Measurements from ENCODE around the gene MDFIC.

MDFIC gene

DNA sequence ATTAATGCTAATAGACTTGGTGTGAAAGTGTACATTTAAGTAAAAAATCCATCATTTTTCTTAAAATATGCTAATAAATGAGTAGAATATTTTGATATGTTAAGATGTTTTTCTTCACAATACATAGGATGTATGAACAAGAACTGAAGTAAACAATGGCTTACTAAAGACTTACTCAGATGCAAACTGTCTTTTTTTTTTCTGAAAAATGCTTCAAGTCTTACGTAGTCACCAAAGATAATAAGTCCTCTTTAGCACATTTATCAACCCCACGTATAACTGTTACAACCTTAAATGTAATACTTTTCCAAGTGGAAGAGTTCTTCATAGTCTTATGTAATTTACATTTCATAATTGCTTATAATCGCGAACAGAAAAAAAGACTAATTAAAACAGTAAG lies 54.8 kb downstream of the MDFIC start:
- Histone ChIP-seq H3K4me3 (ENCODE audit: low read depth, low read length) (no peak overlapping the region), H3K9ac (ENCODE audit: low read depth, low read length) (no peak overlapping the region), H3K36me3 (ENCODE audit: control insufficient read depth, insufficient read depth, low read length) (no peaks in the 10 kb centered on the region), H3K4me1 (ENCODE audit: control insufficient read depth, insufficient read depth, low read length) (peaks cover 33% of the 10 kb centered on the region), H3K9me3 (ENCODE audit: control insufficient read depth, insufficient read depth, low read length) (no peaks in the 10 kb centered on the region), H3K27me3 (ENCODE audit: control insufficient read depth, insufficient read depth, low read length) (no peaks in the 10 kb centered on the region), H3K27ac (ENCODE audit: low read depth, low read length) (no peak overlapping the region)

DNA sequence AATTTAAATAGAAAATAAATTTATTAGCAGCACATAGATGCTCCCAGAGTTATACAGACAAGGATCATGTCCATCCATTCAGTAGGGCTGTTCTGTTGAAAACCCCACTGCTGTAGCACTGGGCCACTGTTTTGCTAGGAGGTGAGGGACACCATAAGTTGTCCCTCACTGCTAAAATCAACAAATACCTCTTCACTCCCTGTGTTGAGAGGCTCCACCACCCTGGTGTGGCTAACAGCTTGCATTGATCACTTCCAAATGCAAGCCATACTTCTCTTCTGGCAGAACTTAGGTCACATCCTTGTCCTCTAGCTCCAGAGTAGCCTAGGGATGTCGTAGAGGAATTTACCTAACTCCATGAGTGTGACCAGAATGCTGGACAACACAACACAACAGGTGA lies 55.4 kb downstream of the MDFIC start:
- Histone ChIP-seq H3K4me3 (ENCODE audit: low read depth, low read length) (no peak overlapping the region), H3K36me3 (ENCODE audit: control insufficient read depth, insufficient read depth, low read length) (no peaks in the 10 kb centered on the region), H3K9me3 (ENCODE audit: control insufficient read depth, insufficient read depth, low read length) (no peaks in the 10 kb centered on the region), H3K9ac (ENCODE audit: low read depth, low read length) (no peak overlapping the region), H3K27ac (ENCODE audit: low read depth, low read length) (no peak overlapping the region), H3K27me3 (ENCODE audit: control insufficient read depth, insufficient read depth, low read length) (no peaks in the 10 kb centered on the region), H3K4me1 (ENCODE audit: control insufficient read depth, insufficient read depth, low read length) (peaks cover 27% of the 10 kb centered on the region)

DNA sequence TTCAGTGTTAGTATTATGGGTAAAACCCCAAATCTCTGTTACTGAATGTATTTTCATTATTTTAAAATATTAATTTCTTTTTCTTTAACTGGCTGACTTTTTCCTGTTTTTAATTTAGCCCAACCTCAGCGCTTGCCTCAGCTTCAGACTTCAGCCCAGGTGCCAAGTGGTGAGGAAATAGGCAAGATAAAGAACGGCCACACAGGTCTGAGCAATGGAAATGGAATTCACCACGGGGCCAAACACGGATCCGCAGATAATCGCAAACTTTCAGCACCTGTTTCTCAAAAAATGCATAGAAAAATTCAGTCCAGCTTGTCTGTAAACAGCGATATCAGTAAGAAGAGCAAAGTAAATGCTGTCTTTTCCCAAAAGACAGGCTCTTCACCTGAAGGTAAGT lies 57.5 kb downstream of the MDFIC start:
- no peak overlapping the region for H3K27ac ChIP-seq (ENCODE audit: low read depth, low read length)
- H3K27me3 ChIP-seq (ENCODE audit: control insufficient read depth, insufficient read depth, low read length) = no peaks in the 10 kb centered on the region
- H3K4me3 ChIP-seq (ENCODE audit: low read depth, low read length) = no peak overlapping the region
- H3K36me3 ChIP-seq (ENCODE audit: control insufficient read depth, insufficient read depth, low read length) = no peaks in the 10 kb centered on the region
- H3K9ac ChIP-seq (ENCODE audit: low read depth, low read length) = no peak overlapping the region
- peaks cover 23% of the 10 kb centered on the region for H3K4me1 ChIP-seq (ENCODE audit: control insufficient read depth, insufficient read depth, low read length)
- no peaks in the 10 kb centered on the region for H3K9me3 ChIP-seq (ENCODE audit: control insufficient read depth, insufficient read depth, low read length)

DNA sequence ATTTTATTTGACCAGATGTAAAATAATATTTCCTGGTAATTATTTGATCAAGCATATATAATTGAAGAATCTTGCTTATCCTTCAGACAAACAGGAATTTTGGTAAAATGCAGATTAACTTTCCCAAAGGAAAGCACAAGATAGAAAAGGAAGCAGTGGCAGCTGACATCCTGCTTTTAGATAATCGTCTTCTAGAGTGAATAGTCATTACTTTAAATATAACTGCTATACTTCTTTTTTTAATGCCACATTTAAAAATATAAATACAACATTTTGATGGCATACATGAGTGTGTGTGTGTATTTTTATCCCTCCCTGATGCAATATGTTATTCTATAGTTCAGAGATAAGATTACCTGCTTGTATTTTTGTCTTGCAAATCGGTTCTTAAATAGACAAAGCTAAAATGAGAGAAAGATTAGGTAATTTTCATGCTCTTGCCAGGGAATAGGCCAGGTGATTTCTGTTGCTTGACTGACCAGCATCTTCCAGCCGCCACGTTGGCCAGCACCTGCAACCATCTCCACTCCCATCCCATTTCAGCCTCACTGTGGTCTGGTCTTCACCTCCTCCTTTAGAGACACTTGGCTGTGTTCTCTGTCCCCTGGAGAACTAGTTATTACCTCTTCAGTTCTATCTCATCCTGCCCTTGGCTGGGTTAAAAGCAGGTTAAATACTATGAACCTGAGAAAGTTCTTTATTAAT lies 58.1 kb downstream of the MDFIC start:
- no peak overlapping the region for H3K9ac ChIP-seq (ENCODE audit: low read depth, low read length)
- no peak overlapping the region for H3K27ac ChIP-seq (ENCODE audit: low read depth, low read length)
- H3K36me3 ChIP-seq (ENCODE audit: control insufficient read depth, insufficient read depth, low read length) = no peaks in the 10 kb centered on the region
- H3K27me3 ChIP-seq (ENCODE audit: control insufficient read depth, insufficient read depth, low read length) = no peaks in the 10 kb centered on the region
- H3K9me3 ChIP-seq (ENCODE audit: control insufficient read depth, insufficient read depth, low read length) = no peaks in the 10 kb centered on the region
- H3K4me3 ChIP-seq (ENCODE audit: low read depth, low read length) = no peak overlapping the region
- H3K4me1 ChIP-seq (ENCODE audit: control insufficient read depth, insufficient read depth, low read length) = peaks cover 24% of the 10 kb centered on the region

DNA sequence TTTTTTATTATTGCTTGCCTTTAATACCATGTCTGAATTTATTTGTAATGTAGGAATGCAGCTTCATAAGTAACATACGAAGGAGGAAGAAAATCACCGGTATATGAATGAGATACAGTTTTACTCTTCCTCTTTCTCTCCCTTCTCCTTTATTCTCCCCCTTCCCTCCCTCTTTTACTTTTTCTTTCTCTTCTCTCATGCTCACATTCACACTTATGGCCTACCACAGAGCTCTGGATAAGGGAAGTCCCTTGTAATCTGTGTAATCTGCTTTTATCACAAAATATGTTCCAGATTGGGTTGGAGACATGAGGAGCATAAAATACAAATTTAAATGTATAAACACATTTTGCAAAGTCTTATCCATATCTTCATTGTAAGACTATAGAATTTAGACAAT lies 59.4 kb downstream of the MDFIC start:
- Histone ChIP-seq H3K9ac (ENCODE audit: low read depth, low read length) (no peak overlapping the region), H3K4me1 (ENCODE audit: control insufficient read depth, insufficient read depth, low read length) (peaks cover 35% of the 10 kb centered on the region), H3K4me3 (ENCODE audit: low read depth, low read length) (no peak overlapping the region), H3K27ac (ENCODE audit: low read depth, low read length) (no peak overlapping the region), H3K36me3 (ENCODE audit: control insufficient read depth, insufficient read depth, low read length) (no peaks in the 10 kb centered on the region), H3K9me3 (ENCODE audit: control insufficient read depth, insufficient read depth, low read length) (no peaks in the 10 kb centered on the region), H3K27me3 (ENCODE audit: control insufficient read depth, insufficient read depth, low read length) (no peaks in the 10 kb centered on the region)

DNA sequence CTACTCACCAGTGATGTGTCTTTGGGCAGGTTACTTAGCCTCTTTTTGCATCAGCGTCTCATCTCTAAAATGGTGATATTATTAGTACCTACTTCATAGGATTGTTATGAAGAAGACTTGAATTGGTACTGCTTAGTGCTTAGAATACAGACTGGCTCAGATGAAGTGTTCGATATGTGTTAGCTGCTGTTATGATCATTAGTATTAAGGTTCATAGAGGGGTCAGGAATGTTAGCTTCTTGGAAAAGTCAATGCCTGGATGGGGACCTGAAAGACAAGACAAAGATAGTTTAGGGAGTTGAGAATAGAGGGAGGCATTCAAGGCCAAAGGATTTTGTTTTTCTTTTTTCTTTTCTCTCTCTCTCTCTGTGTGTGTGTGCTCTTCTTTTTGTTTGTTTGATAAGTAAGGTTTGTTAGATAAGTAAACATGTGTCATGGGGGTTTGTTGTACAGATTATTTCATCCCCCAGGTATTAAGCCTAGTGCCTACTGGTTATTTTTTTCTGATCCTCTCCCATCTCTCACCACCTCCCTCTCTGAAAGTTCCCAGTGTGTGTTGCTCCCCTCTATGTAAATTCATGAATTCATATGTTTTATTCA lies 63.3 kb downstream of the MDFIC start:
- Histone ChIP-seq H3K36me3 (ENCODE audit: control insufficient read depth, insufficient read depth, low read length) (no peaks in the 10 kb centered on the region), H3K4me3 (ENCODE audit: low read depth, low read length) (no peak overlapping the region), H3K27me3 (ENCODE audit: control insufficient read depth, insufficient read depth, low read length) (no peaks in the 10 kb centered on the region), H3K9ac (ENCODE audit: low read depth, low read length) (no peak overlapping the region), H3K27ac (ENCODE audit: low read depth, low read length) (no peak overlapping the region), H3K4me1 (ENCODE audit: control insufficient read depth, insufficient read depth, low read length) (peaks cover 30% of the 10 kb centered on the region), H3K9me3 (ENCODE audit: control insufficient read depth, insufficient read depth, low read length) (no peaks in the 10 kb centered on the region)

DNA sequence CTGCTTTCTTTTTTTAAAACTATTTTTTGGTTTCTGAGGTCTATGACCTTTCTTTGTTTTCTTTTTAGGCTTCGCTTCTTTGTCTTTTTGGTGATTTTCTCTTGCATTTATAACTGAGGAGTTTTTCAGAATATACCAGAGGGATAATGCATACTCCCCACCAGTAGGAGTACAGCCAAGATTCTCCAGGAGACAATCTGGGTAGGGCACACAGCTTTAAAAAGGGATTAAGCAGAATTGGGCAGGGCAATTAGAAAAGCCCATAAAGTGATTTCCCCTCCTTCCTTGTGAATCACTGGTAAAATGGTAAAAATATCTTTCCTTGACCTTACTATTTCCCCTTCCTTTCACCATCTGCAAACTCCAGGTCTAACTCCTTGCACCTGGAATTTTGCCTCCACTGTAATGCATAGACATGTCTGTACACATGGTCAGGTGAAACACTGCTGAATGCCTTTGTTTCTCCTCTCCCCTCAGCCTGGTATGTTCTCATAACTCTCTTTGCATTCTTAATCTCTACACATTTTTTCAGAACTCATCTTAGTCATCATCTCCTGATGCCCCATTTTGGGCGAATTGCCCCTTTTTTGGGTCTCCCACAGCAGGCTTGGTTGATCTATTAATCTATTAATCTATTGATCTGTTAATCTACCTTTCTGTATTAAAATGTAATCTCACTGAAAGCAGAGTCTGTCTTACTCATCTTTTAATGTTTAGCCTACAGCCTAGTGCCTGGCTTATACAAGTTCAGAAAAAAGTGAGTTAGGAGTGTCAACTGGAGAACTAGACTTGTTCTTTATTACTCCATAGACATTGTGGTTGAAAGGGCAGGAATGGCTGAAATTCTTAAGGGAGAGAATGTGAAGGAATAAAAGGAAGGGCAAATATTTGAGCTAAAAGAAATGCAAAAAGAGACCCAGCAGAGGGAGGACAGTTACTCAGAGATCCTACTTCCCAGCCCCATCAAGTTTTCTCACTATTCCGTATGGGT lies 64.6 kb downstream of the MDFIC start:
- Histone ChIP-seq H3K27me3 (ENCODE audit: control insufficient read depth, insufficient read depth, low read length) (no peaks in the 10 kb centered on the region), H3K36me3 (ENCODE audit: control insufficient read depth, insufficient read depth, low read length) (no peaks in the 10 kb centered on the region), H3K4me3 (ENCODE audit: low read depth, low read length) (no peak overlapping the region), H3K9ac (ENCODE audit: low read depth, low read length) (no peak overlapping the region), H3K27ac (ENCODE audit: low read depth, low read length) (peak overlapping the region; percentile 46), H3K9me3 (ENCODE audit: control insufficient read depth, insufficient read depth, low read length) (no peaks in the 10 kb centered on the region), H3K4me1 (ENCODE audit: control insufficient read depth, insufficient read depth, low read length) (peaks cover 29% of the 10 kb centered on the region)

DNA sequence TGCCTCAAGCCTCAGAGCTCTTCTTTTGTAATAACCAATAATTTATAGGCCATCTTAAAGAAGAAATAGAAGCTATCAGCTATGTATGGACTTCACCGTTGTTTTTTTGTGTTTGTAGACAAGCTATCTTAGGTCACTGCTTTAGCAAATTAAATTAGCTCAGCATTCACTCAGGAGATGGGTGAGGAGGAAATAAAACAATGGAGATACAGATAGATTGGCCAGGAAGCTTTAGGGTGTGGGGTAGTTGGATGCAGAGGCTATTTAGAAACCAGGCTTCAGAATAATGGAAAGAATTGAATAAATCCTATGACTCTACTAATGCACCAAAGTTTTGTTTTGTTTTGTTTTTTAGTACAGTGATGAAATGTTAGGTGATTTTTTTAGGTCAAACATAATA lies 66.1 kb downstream of the MDFIC start:
- H3K27ac ChIP-seq (ENCODE audit: low read depth, low read length) = no peak overlapping the region
- peaks cover 29% of the 10 kb centered on the region for H3K4me1 ChIP-seq (ENCODE audit: control insufficient read depth, insufficient read depth, low read length)
- no peaks in the 10 kb centered on the region for H3K27me3 ChIP-seq (ENCODE audit: control insufficient read depth, insufficient read depth, low read length)
- no peaks in the 10 kb centered on the region for H3K36me3 ChIP-seq (ENCODE audit: control insufficient read depth, insufficient read depth, low read length)
- no peaks in the 10 kb centered on the region for H3K9me3 ChIP-seq (ENCODE audit: control insufficient read depth, insufficient read depth, low read length)
- H3K4me3 ChIP-seq (ENCODE audit: low read depth, low read length) = no peak overlapping the region
- H3K9ac ChIP-seq (ENCODE audit: low read depth, low read length) = no peak overlapping the region

DNA sequence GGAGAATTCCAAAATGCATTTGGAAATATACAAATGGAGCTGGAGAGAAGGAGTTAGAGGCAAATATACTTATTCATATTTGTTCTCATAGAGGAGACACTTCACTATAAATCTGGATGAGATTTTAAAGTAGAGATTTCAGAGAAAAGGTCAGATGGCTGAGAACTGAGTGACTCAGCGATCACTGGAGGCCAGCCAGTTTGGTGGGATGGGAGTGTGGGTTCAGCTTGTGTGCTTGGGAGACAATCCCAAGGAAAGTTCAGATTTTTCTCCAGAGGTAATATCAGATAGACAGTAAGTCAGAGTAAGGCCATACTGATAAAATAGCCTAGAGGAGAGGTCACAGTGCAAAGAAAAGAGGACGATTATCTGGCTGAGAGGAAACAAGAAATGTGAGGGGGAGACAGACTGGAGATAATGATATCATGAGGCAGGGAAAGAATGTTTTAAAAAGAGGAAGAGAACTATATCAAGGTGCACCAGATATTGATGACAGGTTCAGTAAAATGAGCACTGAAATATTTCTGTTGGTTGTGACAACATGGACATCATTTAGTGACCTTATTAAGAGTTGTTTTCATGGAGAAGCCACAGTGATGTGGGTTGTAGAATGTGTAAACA lies 67.0 kb downstream of the MDFIC start:
- Histone ChIP-seq H3K9me3 (ENCODE audit: control insufficient read depth, insufficient read depth, low read length) (no peaks in the 10 kb centered on the region), H3K27ac (ENCODE audit: low read depth, low read length) (no peak overlapping the region), H3K27me3 (ENCODE audit: control insufficient read depth, insufficient read depth, low read length) (no peaks in the 10 kb centered on the region), H3K36me3 (ENCODE audit: control insufficient read depth, insufficient read depth, low read length) (no peaks in the 10 kb centered on the region), H3K4me3 (ENCODE audit: low read depth, low read length) (no peak overlapping the region), H3K9ac (ENCODE audit: low read depth, low read length) (no peak overlapping the region), H3K4me1 (ENCODE audit: control insufficient read depth, insufficient read depth, low read length) (peaks cover 29% of the 10 kb centered on the region)

DNA sequence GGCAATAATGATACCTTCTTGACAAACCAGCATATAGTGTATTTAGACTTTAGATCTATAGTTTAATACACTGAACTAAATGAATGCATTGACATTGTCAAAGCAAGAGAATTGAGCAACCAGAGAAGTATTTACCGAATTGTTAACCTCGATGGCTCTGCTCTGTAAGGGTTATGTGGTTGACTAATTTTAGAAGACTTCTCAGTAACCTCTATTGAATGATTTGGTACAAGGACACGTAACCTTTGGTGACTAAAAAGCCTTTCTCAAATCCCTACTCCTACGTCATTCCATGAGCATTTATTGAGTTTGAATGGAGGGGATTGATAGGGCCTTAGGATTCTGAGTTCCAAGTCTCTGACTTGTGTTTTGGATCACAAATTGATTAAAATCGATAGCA lies 67.6 kb downstream of the MDFIC start:
- Histone ChIP-seq H3K9ac (ENCODE audit: low read depth, low read length) (no peak overlapping the region), H3K4me1 (ENCODE audit: control insufficient read depth, insufficient read depth, low read length) (peaks cover 29% of the 10 kb centered on the region), H3K27me3 (ENCODE audit: control insufficient read depth, insufficient read depth, low read length) (no peaks in the 10 kb centered on the region), H3K4me3 (ENCODE audit: low read depth, low read length) (no peak overlapping the region), H3K9me3 (ENCODE audit: control insufficient read depth, insufficient read depth, low read length) (no peaks in the 10 kb centered on the region), H3K27ac (ENCODE audit: low read depth, low read length) (no peak overlapping the region), H3K36me3 (ENCODE audit: control insufficient read depth, insufficient read depth, low read length) (no peaks in the 10 kb centered on the region)

Data from HUES48 (cell line).